HCT116 (cell line): ENCODE data around the gene MLANA. TPM values are rescaled to one million over a fixed set of nuclear protein-coding genes. Genes with fewer than 3 reads are reported as not detected.

Experiments used
- ATAC-seq: fragments of 200-7000 bp; cut with Tn5 transposase; 2 replicates; pipeline ENCODE4 v1.9.1; 2020; ENCODE audit warnings: mild to moderate bottlenecking, moderate library complexity
- BruUV-seq: library from RNA; stranded (reverse); fragments of 400-500 nt; replicated peaks from 2 replicates; lab custom pipeline; 2021; lab: Mats Ljungman, UMichigan
- CTCF ChIA-PET: fragments of 300-600 bp; sonication (Branson Sonifier 250); formaldehyde crosslinking; loops from one replicate; lab custom pipeline; 2021; ENCODE audit warnings: antibody characterized with exemption; lab: Charles Lee
- POLR2A ChIA-PET: fragments of 300-600, 350-600 bp; sonication (Branson Sonifier 250); formaldehyde crosslinking; loops from one replicate; lab custom pipeline; 2021; ENCODE audit warnings: antibody characterized with exemption; lab: Charles Lee
- RAD21 ChIA-PET, 2 experiments: fragments of 300-600 bp; sonication (Branson Sonifier 250); formaldehyde crosslinking; loops; one replicate each; lab custom pipeline; 2023; ENCODE audit warnings: low total read pairs in 2 of 2; ENCODE audit not compliant: uncharacterized antibody in 2 of 2, unreplicated experiment in 2 of 2, low non-redundant PET in 1 of 2; lab: Charles Lee
- DNase-seq: peaks from one replicate; pipeline ENCODE4 v3.0.0-alpha.2; 2010; ENCODE audit warnings: low read depth, low spot score
- H2AFZ ChIP-seq: fragments of 200-600 bp; shearing (Covaris generic), sonication (generic); 2 replicates; pipeline ENCODE4 v1.6.1; 2017; ENCODE audit warnings: low read depth, mixed run types, mixed read lengths, antibody characterized with exemption, low read length; ENCODE audit not compliant: poor library complexity, severe bottlenecking
- H3K27ac ChIP-seq: 2 replicates; pipeline ENCODE4 v1.5.1; 2012; ENCODE audit warnings: low read depth, low read length
- H3K27me3 ChIP-seq: fragments of 200-600 bp; sonication (generic); 2 replicates; pipeline ENCODE4 v1.6.1; 2016; ENCODE audit warnings: mixed run types, low read length, mixed read lengths; ENCODE audit not compliant: insufficient read depth
- H3K36me3 ChIP-seq, 2 experiments: fragments of 200-500 bp in 1 of 2; fragments of 200-600 bp in 1 of 2; sonication (Bioruptor generic) in 1 of 2; sonication (generic) in 1 of 2; 2 replicates each; pipeline versions ENCODE4 v1.5.1 to v1.6.1; 2014 to 2016; ENCODE audit warnings: low read length in 2 of 2, inconsistent platforms in 1 of 2, mixed read lengths in 1 of 2, mixed run types in 1 of 2; ENCODE audit not compliant: insufficient read depth in 2 of 2, control insufficient read depth in 1 of 2
- H3K4me1 ChIP-seq, 2 experiments: fragments of 200-600 bp in 1 of 2; sonication (generic) in 1 of 2; 2 replicates each; pipeline versions ENCODE4 v1.5.1 to v1.6.1; 2012 to 2017; ENCODE audit warnings: low read length in 2 of 2, inconsistent platforms in 1 of 2, mild to moderate bottlenecking in 1 of 2, mixed read lengths in 1 of 2, mixed run types in 1 of 2, moderate library complexity in 1 of 2; ENCODE audit not compliant: insufficient read depth in 2 of 2, control insufficient read depth in 1 of 2
- H3K4me2 ChIP-seq: fragments of 200-600 bp; sonication (generic); 2 replicates; pipeline ENCODE4 v1.6.1; 2017; ENCODE audit warnings: mixed run types, low read length, mixed read lengths
- H3K4me3 ChIP-seq, 2 experiments: fragments of 200-600 bp in 1 of 2; sonication (generic) in 1 of 2; replicated peaks in 1 of 2; 2 replicates each; pipeline ENCODE4 v1.5.1; 2011 to 2016; ENCODE audit warnings: low read length in 2 of 2, control low read depth in 1 of 2, low read depth in 1 of 2, mild to moderate bottlenecking in 1 of 2, mixed read lengths in 1 of 2, mixed run types in 1 of 2
- H3K79me2 ChIP-seq: fragments of 200-600 bp; sonication (generic); 2 replicates; pipeline ENCODE4 v1.6.1; 2017; ENCODE audit warnings: mild to moderate bottlenecking, mixed run types, low read length, moderate library complexity, mixed read lengths; ENCODE audit not compliant: insufficient read depth
- H3K9ac ChIP-seq: fragments of 200-600 bp; sonication (generic); 2 replicates; pipeline ENCODE4 v1.6.1; 2016; ENCODE audit warnings: low read length, mixed read lengths
- H3K9me2 ChIP-seq: fragments of 200-600 bp; sonication (generic), shearing (Covaris generic); 2 replicates; pipeline ENCODE4 v1.6.1; 2017; ENCODE audit warnings: mixed run types, mild to moderate bottlenecking, moderate library complexity; ENCODE audit not compliant: insufficient read depth
- H3K9me3 ChIP-seq, 2 experiments: fragments of 200-500 bp in 1 of 2; fragments of 200-600 bp in 1 of 2; sonication (Bioruptor generic) in 1 of 2; sonication (generic) in 1 of 2; 2 replicates each; pipeline ENCODE4 v1.6.1; 2014 to 2017; ENCODE audit warnings: low read length in 2 of 2, mixed read lengths in 2 of 2, inconsistent platforms in 1 of 2, low read depth in 1 of 2, mild to moderate bottlenecking in 1 of 2, mixed run types in 1 of 2, moderate library complexity in 1 of 2; ENCODE audit not compliant: control insufficient read depth in 1 of 2, insufficient read depth in 1 of 2
- H4K20me1 ChIP-seq: fragments of 200-600 bp; sonication (generic), shearing (Covaris generic); 2 replicates; pipeline ENCODE4 v1.6.1; 2017; ENCODE audit warnings: mixed run types, mild to moderate bottlenecking, moderate library complexity; ENCODE audit not compliant: insufficient read depth
- CBX3 ChIP-seq: IDR thresholded peaks from 2 replicates; pipeline ENCODE4 v1.6.1; 2012; ENCODE audit warnings: low read depth
- CEBPB ChIP-seq: IDR thresholded peaks from 2 replicates; pipeline ENCODE4 v1.6.1; 2012; ENCODE audit warnings: low read depth
- EGR1 ChIP-seq: IDR thresholded peaks from 2 replicates; pipeline ENCODE4 v1.6.1; 2012; ENCODE audit warnings: low read depth
- EZH2 ChIP-seq: fragments of 200-600 bp; sonication (generic); IDR thresholded peaks from 2 replicates; pipeline ENCODE4 v1.6.1; 2017; ENCODE audit warnings: antibody characterized with exemption, mixed run types
- EZH2phosphoT487 ChIP-seq: fragments of 200-600 bp; IDR thresholded peaks from 2 replicates; pipeline ENCODE4 v1.6.1; 2018; ENCODE audit warnings: antibody characterized with exemption, borderline replicate concordance
- JUND ChIP-seq: IDR thresholded peaks from 2 replicates; pipeline ENCODE4 v1.6.1; 2012
- POLR2A ChIP-seq: IDR thresholded peaks from 2 replicates; pipeline ENCODE4 v1.7.0; 2011; ENCODE audit warnings: borderline replicate concordance; ENCODE audit not compliant: insufficient read depth, insufficient read length; ENCODE audit errors: extremely low read depth
- POLR2AphosphoS5 ChIP-seq: IDR thresholded peaks from 2 replicates; pipeline ENCODE4 v1.6.1; 2011; ENCODE audit warnings: mild to moderate bottlenecking, low read depth, low read length, moderate library complexity
- SIN3A ChIP-seq: IDR thresholded peaks from 2 replicates; pipeline ENCODE4 v1.6.1; 2012; ENCODE audit warnings: low read depth
- SP1 ChIP-seq: IDR thresholded peaks from 2 replicates; pipeline ENCODE4 v1.6.1; 2012; ENCODE audit warnings: low read depth
- SRF ChIP-seq: IDR thresholded peaks from 2 replicates; pipeline ENCODE4 v1.6.1; 2012; ENCODE audit warnings: low read depth
- YY1 ChIP-seq: IDR thresholded peaks from 2 replicates; pipeline ENCODE4 v1.6.1; 2011; ENCODE audit warnings: low read length, low read depth, moderate library complexity, mild to moderate bottlenecking; ENCODE audit not compliant: insufficient replicate concordance; ENCODE audit errors: extremely low read depth
- ZNF274 ChIP-seq: fragments of 200-500 bp; sonication (Bioruptor generic); IDR thresholded peaks from 2 replicates; pipeline ENCODE4 v1.6.1; 2014; ENCODE audit warnings: mild to moderate bottlenecking, low read depth, low read length, inconsistent platforms
- intact Hi-C: fragments of 100-400 bp; cut with micrococcal nuclease; formaldehyde crosslinking; loops from 2 replicates; pipeline ENCODE4 v1.10.0; 2022
- total RNA-seq: library from RNA; stranded (reverse); gene quantifications from one replicate; pipeline ENCODE4 v1.2.1, GENCODE V29; 2021; ENCODE audit not compliant: unreplicated experiment
- TF ChIP-seq, protein P1 (sequence below): IDR thresholded peaks from 2 replicates; pipeline ENCODE4 v1.6.1; 2012
- TF ChIP-seq, protein P2 (sequence below): IDR thresholded peaks from 2 replicates; pipeline ENCODE4 v1.6.1; 2012; ENCODE audit warnings: low read depth
- TF ChIP-seq, protein P3 (sequence below): IDR thresholded peaks from 2 replicates; pipeline ENCODE4 v1.6.1; 2011; ENCODE audit warnings: mild to moderate bottlenecking, low read length, moderate library complexity; ENCODE audit not compliant: insufficient replicate concordance; ENCODE audit errors: extremely low read depth
- TF ChIP-seq, protein P4 (sequence below): IDR thresholded peaks from 2 replicates; pipeline ENCODE4 v1.6.1; 2012
- TF ChIP-seq, protein P5 (sequence below), 3 experiments: fragments of 200-600 bp in 1 of 3; sonication (generic) in 1 of 3; IDR thresholded peaks in 2 of 3; conservative IDR thresholded peaks in 1 of 3; 2 replicates each; pipeline ENCODE4 v1.5.1; 2012 to 2017; ENCODE audit warnings: low read depth in 2 of 3, low read length in 2 of 3, antibody characterized with exemption in 1 of 3, borderline replicate concordance in 1 of 3, control low read depth in 1 of 3, mild to moderate bottlenecking in 1 of 3, mixed read lengths in 1 of 3, mixed run types in 1 of 3, moderate library complexity in 1 of 3; ENCODE audit not compliant: insufficient read depth in 1 of 3

The MLANA gene
- total RNA-seq, 1 experiment from 2014 or later = not detected

DNA sequence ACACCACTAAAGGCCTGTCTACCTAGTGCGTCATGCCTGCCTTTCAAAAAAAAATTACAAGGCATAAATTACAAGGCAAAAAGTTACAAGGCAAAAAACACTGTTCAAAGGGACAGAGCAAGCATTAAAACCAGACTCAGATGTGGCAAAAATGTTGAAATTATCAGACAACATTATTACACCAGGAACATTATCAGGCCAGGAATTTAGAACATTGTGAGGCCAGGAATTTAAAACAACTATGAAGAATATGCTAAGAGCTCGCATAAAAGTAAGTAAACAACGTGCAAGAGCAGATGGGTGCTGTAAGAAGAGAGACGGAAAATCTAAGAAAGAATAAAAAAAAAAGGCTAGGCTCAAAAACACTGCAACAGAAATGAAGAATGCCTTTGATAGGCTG, 18.2 kb upstream of the MLANA start:
- POLR2A ChIA-PET = no interaction called here
- no peaks in the 10 kb centered on the region for H4K20me1 ChIP-seq
- no peaks in the 10 kb centered on the region for H3K27me3 ChIP-seq
- DNase-seq = no peak
- no peak overlapping the region for H3K4me2 ChIP-seq
- H3K9ac ChIP-seq = no peak overlapping the region
- TF ChIP-seq, protein P1, sequence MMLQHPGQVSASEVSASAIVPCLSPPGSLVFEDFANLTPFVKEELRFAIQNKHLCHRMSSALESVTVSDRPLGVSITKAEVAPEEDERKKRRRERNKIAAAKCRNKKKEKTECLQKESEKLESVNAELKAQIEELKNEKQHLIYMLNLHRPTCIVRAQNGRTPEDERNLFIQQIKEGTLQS = no peak
- no peak for TF ChIP-seq SP1
- TF ChIP-seq CBX3 = no peak
- TF ChIP-seq, protein P2, sequence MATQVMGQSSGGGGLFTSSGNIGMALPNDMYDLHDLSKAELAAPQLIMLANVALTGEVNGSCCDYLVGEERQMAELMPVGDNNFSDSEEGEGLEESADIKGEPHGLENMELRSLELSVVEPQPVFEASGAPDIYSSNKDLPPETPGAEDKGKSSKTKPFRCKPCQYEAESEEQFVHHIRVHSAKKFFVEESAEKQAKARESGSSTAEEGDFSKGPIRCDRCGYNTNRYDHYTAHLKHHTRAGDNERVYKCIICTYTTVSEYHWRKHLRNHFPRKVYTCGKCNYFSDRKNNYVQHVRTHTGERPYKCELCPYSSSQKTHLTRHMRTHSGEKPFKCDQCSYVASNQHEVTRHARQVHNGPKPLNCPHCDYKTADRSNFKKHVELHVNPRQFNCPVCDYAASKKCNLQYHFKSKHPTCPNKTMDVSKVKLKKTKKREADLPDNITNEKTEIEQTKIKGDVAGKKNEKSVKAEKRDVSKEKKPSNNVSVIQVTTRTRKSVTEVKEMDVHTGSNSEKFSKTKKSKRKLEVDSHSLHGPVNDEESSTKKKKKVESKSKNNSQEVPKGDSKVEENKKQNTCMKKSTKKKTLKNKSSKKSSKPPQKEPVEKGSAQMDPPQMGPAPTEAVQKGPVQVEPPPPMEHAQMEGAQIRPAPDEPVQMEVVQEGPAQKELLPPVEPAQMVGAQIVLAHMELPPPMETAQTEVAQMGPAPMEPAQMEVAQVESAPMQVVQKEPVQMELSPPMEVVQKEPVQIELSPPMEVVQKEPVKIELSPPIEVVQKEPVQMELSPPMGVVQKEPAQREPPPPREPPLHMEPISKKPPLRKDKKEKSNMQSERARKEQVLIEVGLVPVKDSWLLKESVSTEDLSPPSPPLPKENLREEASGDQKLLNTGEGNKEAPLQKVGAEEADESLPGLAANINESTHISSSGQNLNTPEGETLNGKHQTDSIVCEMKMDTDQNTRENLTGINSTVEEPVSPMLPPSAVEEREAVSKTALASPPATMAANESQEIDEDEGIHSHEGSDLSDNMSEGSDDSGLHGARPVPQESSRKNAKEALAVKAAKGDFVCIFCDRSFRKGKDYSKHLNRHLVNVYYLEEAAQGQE = no peak
- TF ChIP-seq EZH2phosphoT487 = no peak
- TF ChIP-seq SRF = no peak
- TF ChIP-seq SIN3A = no peak
- TF ChIP-seq, protein P3, sequence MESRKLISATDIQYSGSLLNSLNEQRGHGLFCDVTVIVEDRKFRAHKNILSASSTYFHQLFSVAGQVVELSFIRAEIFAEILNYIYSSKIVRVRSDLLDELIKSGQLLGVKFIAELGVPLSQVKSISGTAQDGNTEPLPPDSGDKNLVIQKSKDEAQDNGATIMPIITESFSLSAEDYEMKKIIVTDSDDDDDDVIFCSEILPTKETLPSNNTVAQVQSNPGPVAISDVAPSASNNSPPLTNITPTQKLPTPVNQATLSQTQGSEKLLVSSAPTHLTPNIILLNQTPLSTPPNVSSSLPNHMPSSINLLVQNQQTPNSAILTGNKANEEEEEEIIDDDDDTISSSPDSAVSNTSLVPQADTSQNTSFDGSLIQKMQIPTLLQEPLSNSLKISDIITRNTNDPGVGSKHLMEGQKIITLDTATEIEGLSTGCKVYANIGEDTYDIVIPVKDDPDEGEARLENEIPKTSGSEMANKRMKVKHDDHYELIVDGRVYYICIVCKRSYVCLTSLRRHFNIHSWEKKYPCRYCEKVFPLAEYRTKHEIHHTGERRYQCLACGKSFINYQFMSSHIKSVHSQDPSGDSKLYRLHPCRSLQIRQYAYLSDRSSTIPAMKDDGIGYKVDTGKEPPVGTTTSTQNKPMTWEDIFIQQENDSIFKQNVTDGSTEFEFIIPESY = no peak
- TF ChIP-seq, protein P4, sequence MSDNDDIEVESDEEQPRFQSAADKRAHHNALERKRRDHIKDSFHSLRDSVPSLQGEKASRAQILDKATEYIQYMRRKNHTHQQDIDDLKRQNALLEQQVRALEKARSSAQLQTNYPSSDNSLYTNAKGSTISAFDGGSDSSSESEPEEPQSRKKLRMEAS = no peak
- no peak for TF ChIP-seq EZH2
- TF ChIP-seq YY1 = no peak
- no peak for TF ChIP-seq JUND
- TF ChIP-seq, protein P5, sequence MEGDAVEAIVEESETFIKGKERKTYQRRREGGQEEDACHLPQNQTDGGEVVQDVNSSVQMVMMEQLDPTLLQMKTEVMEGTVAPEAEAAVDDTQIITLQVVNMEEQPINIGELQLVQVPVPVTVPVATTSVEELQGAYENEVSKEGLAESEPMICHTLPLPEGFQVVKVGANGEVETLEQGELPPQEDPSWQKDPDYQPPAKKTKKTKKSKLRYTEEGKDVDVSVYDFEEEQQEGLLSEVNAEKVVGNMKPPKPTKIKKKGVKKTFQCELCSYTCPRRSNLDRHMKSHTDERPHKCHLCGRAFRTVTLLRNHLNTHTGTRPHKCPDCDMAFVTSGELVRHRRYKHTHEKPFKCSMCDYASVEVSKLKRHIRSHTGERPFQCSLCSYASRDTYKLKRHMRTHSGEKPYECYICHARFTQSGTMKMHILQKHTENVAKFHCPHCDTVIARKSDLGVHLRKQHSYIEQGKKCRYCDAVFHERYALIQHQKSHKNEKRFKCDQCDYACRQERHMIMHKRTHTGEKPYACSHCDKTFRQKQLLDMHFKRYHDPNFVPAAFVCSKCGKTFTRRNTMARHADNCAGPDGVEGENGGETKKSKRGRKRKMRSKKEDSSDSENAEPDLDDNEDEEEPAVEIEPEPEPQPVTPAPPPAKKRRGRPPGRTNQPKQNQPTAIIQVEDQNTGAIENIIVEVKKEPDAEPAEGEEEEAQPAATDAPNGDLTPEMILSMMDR (IDR thresholded peaks at IDR 0.05 in 2 of 3, conservative IDR thresholded peaks at IDR 0.05 in 1 of 3; ENCODE audit: borderline replicate concordance in 1 of 3, insufficient read depth in 1 of 3, low read depth in 2 of 3, low read length in 2 of 3) = no peak
- TF ChIP-seq CEBPB = no peak
- no peak for TF ChIP-seq POLR2AphosphoS5
- TF ChIP-seq POLR2A = no peak
- no peak for TF ChIP-seq ZNF274
- TF ChIP-seq EGR1 = no peak
- no peaks in the 10 kb centered on the region for H3K9me2 ChIP-seq
- intact Hi-C loops = no loop called here
- CTCF ChIA-PET = no interaction called here
- H3K36me3 ChIP-seq = no peaks in the 10 kb centered on the region
- H2AFZ ChIP-seq = no peak overlapping the region
- no peak overlapping the region for H3K4me3 ChIP-seq
- no peaks in the 10 kb centered on the region for H3K79me2 ChIP-seq
- peaks cover 6 to 11% of the 10 kb centered on the region in 2 experiments; a peak in 2 of 4 replicates for H3K4me1 ChIP-seq
- no peak overlapping the region for H3K27ac ChIP-seq
- BruUV-seq = no TSS peak
- H3K9me3 ChIP-seq = no peaks in the 10 kb centered on the region
- RAD21 ChIA-PET = no interaction called here
- no peak for ATAC-seq
